GM18867 (cell line): ENCODE results near the gene OR4K13.

Source experiments
- ATAC-seq: cut with Tn5 transposase; IDR thresholded peaks from one replicate; pipeline ENCODE4 v1.9.1; 2021; ENCODE audit warnings: mild to moderate bottlenecking, moderate library complexity; ENCODE audit not compliant: unreplicated experiment

The OR4K13 gene, protein sequence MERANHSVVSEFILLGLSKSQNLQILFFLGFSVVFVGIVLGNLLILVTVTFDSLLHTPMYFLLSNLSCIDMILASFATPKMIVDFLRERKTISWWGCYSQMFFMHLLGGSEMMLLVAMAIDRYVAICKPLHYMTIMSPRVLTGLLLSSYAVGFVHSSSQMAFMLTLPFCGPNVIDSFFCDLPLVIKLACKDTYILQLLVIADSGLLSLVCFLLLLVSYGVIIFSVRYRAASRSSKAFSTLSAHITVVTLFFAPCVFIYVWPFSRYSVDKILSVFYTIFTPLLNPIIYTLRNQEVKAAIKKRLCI

DNA sequence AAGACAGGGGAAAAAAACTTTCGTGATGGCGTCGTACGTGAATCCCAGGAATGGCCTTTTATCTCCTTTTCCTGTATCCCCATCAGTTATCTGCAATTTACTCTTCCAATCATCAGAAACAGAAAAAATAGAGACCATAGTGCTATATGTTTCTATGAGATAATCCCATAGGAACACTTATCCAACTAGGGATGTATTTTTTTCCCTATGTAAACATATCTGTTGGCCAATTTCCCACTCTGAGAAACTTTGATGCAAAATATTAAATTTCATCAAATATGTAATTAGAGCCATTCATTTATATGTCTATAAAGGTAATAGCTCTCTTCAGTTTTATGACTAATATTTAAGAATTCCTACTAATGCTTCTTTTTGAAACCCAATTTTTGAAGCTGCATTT lies at the start of gene OR4K13:
Gene OR4K13, minus strand, starts transcription at position 101 of the 400 bp plus-strand sequence. CDS start 1,280 bp downstream, outside the sequence.
- no peak for ATAC-seq

DNA sequence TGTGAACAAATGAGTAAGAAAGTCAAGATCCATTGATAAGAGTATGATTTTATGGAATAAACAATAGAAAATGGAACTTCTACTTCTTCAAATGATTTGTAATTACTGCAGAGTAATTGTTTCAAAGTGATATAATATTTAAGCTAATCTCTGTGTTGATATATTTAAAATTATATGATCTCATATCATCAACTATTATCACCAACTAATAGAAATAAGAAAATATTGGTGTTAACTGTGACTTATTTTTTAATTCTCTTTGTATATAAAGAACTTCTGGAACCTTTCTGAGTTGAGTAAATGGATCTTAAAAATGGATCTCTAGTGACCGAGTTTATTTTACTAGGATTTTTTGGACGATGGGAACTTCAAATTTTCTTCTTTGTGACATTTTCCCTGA lies 23.9 kb upstream of the OR4K13 start, which contains the start of gene OR4L1:
Gene OR4L1, plus strand, starts transcription at position 301 of the 400 bp plus-strand sequence. Its CDS starts 0 bp downstream, at position 301.
- no peak for ATAC-seq

DNA sequence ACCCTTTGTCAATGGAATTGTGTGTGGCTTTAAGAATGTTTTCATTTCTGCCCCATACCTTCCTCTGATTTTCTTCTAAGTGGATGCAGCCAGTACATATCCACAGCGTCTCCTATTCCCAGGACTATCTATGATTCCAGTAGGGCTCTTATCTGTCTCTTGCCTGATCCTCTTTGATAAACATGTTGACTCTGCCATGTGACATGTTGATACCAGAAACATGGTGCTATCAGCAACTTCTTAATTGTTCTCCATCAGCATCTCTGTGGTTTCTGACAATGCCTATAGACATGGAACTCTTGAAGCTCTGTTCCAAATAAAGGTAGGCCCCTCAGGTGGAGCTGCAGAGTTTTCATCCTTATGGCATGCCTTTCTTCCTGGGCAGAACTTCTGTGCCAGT lies 12.4 kb upstream of the OR4K13 start:
- ATAC-seq, result no peak

DNA sequence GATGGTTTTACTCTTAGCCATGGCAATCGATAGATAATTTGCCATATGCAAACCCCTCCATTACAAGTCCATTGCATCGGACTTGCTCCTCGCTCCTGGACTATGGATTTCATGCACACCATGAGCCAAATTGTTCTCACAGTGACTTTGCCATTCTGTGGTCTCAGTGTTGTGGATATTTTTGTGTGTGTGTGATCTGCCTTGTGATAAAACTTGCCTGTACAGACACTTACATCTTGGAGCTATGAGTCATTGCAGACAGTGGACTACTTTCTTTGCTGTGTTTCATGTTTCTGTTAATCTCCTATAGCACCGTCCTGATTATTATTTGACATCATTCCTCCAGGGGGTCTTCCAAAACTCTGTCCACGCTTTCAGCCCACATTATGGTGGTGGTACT lies 8.4 kb upstream of the OR4K13 start:
- ATAC-seq, result no peak

DNA sequence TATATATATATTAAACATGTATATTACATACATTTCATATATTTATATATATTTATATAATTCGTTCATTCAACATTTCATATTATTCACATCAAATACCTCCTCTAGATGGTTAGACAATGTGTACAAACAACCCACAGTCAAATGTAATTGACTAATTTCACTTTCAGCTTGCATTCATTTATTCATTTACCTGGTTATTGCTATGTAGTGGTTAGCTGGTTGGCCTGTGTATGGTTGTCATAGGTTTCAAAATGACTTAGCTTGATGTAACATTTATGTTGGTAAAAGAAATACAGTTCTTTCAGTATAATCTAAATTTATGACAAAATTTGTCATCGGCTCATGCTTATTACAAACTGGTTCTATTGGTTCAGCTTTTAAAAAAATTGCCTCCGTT lies 389 bp downstream of the OR4K13 start:
- no peak for ATAC-seq

DNA sequence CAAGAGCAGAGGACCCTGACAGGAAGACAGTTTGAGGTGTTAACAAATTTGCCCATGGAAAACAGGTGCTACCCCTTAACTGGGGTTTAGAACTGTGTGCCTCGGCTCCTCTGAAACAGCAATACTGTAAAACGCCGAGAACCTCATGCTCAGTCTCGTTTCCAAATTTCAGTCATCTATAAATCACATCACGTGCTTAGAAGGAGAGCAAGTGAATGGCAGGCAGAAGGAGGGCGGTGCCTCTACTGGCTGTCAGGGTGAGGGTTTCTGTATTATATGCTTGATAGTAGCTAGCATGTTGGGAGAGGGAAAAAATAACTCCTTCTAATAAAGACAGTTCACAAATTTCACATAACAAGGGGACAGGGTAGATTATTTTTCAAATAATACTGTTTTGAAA lies 4.8 kb downstream of the OR4K13 start:
- ATAC-seq, result no peak

DNA sequence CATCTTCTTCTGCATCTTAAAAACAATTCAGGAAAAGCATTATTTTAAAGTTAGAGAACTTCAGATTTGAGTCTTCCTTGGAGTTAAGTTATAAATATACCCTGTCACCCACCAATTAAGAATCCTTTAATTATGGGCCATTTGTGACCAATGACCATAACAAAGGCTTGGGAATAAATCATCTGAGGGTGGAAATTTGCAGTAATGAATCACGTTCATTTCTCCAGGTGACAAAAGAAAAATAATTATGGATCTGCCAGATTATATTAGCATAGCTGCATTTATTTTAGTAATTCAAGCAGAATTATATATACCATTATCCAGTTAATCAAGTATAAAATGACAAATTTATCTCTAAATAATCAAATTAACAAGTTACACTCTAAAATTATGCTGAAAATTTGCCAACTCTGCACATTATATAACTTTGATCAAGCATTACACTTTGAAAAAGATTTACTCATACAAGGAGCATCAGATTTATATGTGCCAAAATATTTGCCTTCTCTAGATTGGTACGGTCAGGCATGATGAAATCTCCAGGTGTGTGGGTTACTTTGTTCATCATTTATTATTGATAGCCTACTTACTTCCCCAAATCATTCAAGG lies 16.5 kb downstream of the OR4K13 start, which contains the start of gene OR4K14:
Gene OR4K14, minus strand, starts transcription at position 51 of the 609 bp plus-strand sequence. CDS start 4,114 bp downstream, outside the sequence.
- no peak for ATAC-seq

DNA sequence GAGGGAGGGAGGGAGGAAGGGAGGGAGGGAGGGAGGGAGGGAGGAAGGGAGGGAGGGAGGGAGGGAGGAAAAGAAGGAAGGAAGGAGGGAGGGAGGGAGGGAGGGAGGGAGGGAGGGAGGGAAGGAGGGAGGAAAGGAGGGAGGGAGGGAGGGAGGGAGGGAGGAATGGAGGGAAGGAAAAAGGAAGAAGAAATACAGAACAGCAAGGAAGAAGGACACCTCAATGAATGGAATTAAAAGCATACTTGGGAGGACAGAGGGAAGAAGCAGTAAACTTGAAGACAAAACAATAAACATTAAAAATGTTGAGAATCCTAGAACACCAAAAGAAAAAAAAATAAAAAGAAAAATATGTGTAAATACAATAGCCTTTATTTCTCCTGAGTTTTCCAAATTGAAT lies 27.7 kb downstream of the OR4K13 start:
- no peak for ATAC-seq

DNA sequence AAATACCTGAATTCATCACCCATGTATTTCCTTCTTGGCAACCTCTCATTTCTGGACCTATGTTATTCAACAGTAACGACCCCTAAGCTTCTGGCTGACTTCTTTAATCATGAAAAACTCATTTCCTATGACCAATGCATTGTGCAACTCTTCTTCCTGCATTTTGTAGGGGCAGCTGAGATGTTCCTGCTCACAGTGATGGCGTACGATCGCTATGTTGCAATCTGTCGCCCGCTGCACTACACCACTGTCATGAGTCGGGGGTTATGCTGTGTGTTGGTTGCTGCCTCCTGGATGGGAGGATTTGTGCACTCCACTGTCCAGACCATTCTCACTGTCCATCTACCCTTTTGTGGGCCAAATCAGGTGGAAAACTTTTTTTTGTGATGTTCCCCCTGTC lies 33.5 kb downstream of the OR4K13 start:
- ATAC-seq, result no peak

DNA sequence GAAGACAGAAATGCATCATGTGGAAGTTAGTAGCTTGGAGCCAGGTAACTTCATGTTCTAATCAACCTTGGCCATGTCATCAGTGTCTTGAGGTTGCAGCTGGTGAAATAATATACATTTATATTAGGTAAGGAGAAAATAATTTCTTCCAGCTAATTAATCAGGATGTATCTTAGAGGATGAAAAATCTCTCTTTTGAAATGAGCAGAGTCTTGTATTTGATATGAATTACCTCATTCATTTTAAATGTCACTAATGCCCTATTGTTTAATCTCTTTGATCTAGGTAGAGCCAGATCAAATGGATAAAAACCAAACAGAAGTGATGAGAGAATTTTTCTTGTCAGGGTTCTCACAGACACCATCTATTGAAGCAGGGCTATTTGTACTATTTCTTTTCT lies 34.0 kb downstream of the OR4K13 start, which contains the start of gene OR4Q2:
Gene OR4Q2, plus strand, starts transcription at position 301 of the 400 bp plus-strand sequence.
- no peak for ATAC-seq

DNA sequence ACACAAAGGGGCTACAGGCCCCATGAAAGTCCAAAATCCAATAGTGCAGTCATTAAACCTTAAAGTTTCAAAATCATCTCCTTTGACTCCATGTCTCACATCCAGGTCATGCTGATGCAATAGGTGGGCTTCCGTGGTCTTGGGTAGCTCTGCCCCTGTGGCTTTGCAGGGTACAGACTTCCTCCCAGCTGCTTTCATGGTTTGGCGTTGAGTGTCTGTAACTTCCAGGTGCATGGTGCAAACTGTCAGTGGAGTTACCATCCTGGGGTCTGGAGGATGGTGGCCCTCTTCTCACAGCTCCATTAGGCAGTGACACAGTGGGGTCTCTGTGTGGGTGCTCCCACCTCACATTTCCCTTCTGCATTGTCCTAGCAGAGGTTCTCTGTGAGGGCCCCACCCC lies 42.4 kb downstream of the OR4K13 start:
- no peak for ATAC-seq
